ENCODE data around the gene ARRDC5.
"Not testable (repeated sequence)": the region's sequence is repeated elsewhere in the genome, so short reads cannot be mapped to it uniquely, and the experiment has no call there.

Gene ARRDC5

DNA sequence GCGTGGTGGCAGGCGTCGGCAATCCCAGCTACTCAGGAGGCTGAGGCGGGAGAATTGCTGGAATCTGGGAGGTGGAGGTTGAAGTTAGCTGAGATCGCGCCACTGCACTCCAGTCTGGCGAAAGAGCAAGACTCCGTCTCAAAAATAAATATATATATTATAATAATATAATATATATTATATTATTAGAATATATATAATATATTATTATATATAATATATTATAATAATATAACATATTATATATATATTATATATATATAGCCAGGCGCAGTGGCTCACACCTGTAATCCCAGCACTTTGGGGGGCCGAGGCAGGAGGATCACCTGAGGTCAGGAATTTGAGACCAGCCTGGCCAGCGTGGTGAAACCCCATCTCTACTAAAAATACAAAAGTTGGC lies 9.7 kb downstream of the ARRDC5 start:
- not testable (repeated sequence) for H3K27me3 ChIP-seq (ENCODE audit: control insufficient read depth in 2 of 2, insufficient read depth in 2 of 2, low read length in 2 of 2); H3K4me3 ChIP-seq (ENCODE audit: low read length in 2 of 2); H3K36me3 ChIP-seq (ENCODE audit: control insufficient read depth in 2 of 2, insufficient read depth in 2 of 2, low read length in 2 of 2); H3K9ac ChIP-seq (ENCODE audit: low read depth in 1 of 2, low read length in 2 of 2); H3K4me1 ChIP-seq (ENCODE audit: control insufficient read depth in 2 of 2, insufficient read depth in 2 of 2, low read length in 2 of 2); H3K9me3 ChIP-seq (ENCODE audit: control insufficient read depth in 2 of 2, low read length in 2 of 2); H3K27ac ChIP-seq (ENCODE audit: low read depth in 2 of 2, low read length in 2 of 2)

DNA sequence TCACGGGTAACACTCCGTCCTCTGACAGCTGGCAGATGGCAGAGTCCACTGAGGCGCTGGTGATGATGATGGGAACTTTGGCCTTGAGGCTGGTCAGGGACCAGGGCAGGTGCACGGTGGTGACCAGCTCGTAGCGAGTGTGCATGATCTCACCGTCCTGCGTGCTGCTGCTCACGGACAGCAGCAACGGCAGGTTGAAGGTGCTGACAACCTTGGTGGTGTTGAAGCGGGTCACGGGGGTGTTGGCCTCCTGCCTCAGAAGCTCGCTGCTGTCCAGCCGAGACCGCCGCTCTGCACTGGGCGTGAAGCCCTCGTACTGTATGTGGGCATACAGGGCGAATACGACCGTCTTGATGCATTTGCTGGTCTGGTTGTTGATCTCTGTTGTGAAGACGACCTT lies 11.6 kb downstream of the ARRDC5 start:
- Histone ChIP-seq H3K4me1 (ENCODE audit: control insufficient read depth in 2 of 2, insufficient read depth in 2 of 2, low read length in 2 of 2) (no peaks in the 10 kb centered on the region), H3K27ac (ENCODE audit: low read depth in 2 of 2, low read length in 2 of 2) (no peak overlapping the region), H3K27me3 (ENCODE audit: control insufficient read depth in 2 of 2, insufficient read depth in 2 of 2, low read length in 2 of 2) (no peaks in the 10 kb centered on the region), H3K4me3 (ENCODE audit: low read length in 2 of 2) (no peak overlapping the region), H3K9me3 (ENCODE audit: control insufficient read depth in 2 of 2, low read length in 2 of 2) (no peaks in the 10 kb centered on the region), H3K36me3 (ENCODE audit: control insufficient read depth in 2 of 2, insufficient read depth in 2 of 2, low read length in 2 of 2) (no peaks in the 10 kb centered on the region), H3K9ac (ENCODE audit: low read depth in 1 of 2, low read length in 2 of 2) (no peak overlapping the region)

DNA sequence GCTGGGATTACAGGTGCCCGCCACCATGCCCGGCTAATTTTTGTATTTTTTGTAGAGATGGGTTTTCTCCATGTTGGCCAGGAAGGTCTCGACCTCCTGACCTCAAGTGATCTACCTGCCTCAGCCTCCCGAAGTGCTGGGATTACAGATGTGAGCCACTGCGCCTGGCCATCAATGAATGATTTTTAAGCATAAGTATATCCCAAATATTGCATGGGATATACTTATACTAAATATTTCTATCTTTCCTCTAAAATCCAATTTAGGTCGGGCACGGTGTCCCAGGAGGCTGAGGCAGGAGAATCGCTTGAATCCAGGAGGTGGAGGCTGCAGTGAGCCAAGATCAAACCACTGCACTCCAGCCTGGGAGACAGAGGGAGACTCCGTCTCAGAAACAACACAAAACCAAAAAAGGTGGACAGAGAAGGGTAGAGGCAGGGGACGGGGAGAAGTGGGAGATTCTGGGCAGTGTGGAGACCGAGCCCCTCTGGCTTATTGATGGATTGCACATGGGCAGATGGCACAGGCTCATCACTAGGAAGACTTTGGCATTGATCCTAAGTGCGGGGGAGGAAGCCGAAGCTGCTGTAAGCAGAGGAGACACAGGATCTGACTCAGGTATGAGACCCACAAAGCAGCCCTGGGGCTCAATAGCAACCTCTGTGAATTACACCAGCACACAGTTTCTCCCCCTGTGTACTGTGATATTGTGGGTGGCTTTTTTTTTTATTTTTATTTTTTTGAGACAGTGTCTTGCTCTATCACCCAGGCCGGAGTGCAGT lies 13.5 kb downstream of the ARRDC5 start:
- Histone ChIP-seq H3K9me3 (ENCODE audit: control insufficient read depth in 2 of 2, low read length in 2 of 2) (no peaks in the 10 kb centered on the region), H3K36me3 (ENCODE audit: control insufficient read depth in 2 of 2, insufficient read depth in 2 of 2, low read length in 2 of 2) (no peaks in the 10 kb centered on the region), H3K4me3 (ENCODE audit: low read length in 2 of 2) (no peak overlapping the region), H3K27me3 (ENCODE audit: control insufficient read depth in 2 of 2, insufficient read depth in 2 of 2, low read length in 2 of 2) (no peaks in the 10 kb centered on the region), H3K4me1 (ENCODE audit: control insufficient read depth in 2 of 2, insufficient read depth in 2 of 2, low read length in 2 of 2) (no peaks in the 10 kb centered on the region), H3K9ac (ENCODE audit: low read depth in 1 of 2, low read length in 2 of 2) (no peak overlapping the region), H3K27ac (ENCODE audit: low read depth in 2 of 2, low read length in 2 of 2) (no peak overlapping the region)

DNA sequence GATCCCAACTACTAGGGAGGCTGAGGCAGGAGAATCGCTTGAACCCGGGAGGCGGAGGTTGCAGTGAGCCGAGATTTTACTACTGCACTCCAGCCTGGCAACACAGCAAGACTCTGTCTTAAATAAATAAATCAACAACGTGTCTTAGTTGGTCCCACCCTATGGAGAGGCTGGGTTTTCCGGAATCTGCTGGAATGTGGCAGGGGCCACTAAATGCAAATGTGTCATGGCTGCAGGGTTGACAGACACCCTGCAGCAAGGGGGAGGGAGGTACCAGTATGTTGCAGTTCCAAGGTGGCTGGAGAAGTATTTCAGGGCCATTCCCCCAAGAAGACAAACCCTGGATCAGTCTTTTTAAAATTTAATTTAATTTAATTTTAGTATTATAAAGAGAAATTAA lies 14.9 kb downstream of the ARRDC5 start:
- not testable (repeated sequence) for H3K4me3 ChIP-seq (ENCODE audit: low read length in 2 of 2); H3K36me3 ChIP-seq (ENCODE audit: control insufficient read depth in 2 of 2, insufficient read depth in 2 of 2, low read length in 2 of 2); H3K27ac ChIP-seq (ENCODE audit: low read depth in 2 of 2, low read length in 2 of 2); H3K9ac ChIP-seq (ENCODE audit: low read depth in 1 of 2, low read length in 2 of 2); H3K4me1 ChIP-seq (ENCODE audit: control insufficient read depth in 2 of 2, insufficient read depth in 2 of 2, low read length in 2 of 2); H3K27me3 ChIP-seq (ENCODE audit: control insufficient read depth in 2 of 2, insufficient read depth in 2 of 2, low read length in 2 of 2); H3K9me3 ChIP-seq (ENCODE audit: control insufficient read depth in 2 of 2, low read length in 2 of 2)

DNA sequence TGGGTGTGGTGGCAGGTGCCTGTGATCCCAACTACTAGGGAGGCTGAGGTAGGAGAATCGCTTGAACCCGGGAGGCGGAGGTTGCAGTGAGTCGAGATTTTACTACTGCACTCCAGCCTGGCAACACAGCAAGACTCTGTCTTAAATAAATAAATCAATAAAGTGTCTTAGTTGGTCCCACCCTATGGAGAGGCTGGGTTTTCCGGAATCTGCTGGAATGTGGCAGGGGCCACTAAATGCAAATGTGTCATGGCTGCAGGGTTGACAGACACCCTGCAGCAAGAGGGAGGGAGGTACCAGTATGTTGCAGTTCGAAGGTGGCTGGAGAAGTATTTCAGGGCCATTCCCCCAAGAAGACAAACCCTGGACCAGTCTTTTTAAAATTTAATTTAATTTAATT lies 17.7 kb downstream of the ARRDC5 start:
- H3K36me3 ChIP-seq (ENCODE audit: control insufficient read depth in 2 of 2, insufficient read depth in 2 of 2, low read length in 2 of 2); H3K9ac ChIP-seq (ENCODE audit: low read depth in 1 of 2, low read length in 2 of 2); H3K27me3 ChIP-seq (ENCODE audit: control insufficient read depth in 2 of 2, insufficient read depth in 2 of 2, low read length in 2 of 2); H3K4me1 ChIP-seq (ENCODE audit: control insufficient read depth in 2 of 2, insufficient read depth in 2 of 2, low read length in 2 of 2); H3K9me3 ChIP-seq (ENCODE audit: control insufficient read depth in 2 of 2, low read length in 2 of 2); H3K27ac ChIP-seq (ENCODE audit: low read depth in 2 of 2, low read length in 2 of 2); H3K4me3 ChIP-seq (ENCODE audit: low read length in 2 of 2): not testable (repeated sequence)

DNA sequence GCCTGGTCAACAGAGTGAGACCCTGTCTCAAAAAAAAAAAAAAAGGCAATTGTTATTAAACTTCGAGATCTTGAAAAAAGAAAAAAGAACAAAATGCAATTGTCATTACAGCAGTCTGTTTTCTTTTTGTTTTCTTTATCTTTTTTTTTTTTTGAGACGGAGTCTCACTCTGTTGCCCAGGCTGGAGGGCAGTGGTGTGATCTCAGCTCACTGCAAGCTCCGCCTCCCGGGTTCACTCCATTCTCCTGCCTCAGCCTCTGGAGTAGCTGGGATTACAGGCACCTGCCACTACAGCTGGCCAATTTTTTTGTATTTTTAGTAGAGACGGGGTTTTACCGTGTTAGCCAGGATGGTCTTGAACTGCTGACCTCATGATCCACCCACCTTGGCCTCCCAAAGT lies 19.8 kb downstream of the ARRDC5 start:
- not testable (repeated sequence) for H3K27me3 ChIP-seq (ENCODE audit: control insufficient read depth in 2 of 2, insufficient read depth in 2 of 2, low read length in 2 of 2); H3K36me3 ChIP-seq (ENCODE audit: control insufficient read depth in 2 of 2, insufficient read depth in 2 of 2, low read length in 2 of 2); H3K4me3 ChIP-seq (ENCODE audit: low read length in 2 of 2); H3K9me3 ChIP-seq (ENCODE audit: control insufficient read depth in 2 of 2, low read length in 2 of 2); H3K27ac ChIP-seq (ENCODE audit: low read depth in 2 of 2, low read length in 2 of 2); H3K4me1 ChIP-seq (ENCODE audit: control insufficient read depth in 2 of 2, insufficient read depth in 2 of 2, low read length in 2 of 2); H3K9ac ChIP-seq (ENCODE audit: low read depth in 1 of 2, low read length in 2 of 2)

DNA sequence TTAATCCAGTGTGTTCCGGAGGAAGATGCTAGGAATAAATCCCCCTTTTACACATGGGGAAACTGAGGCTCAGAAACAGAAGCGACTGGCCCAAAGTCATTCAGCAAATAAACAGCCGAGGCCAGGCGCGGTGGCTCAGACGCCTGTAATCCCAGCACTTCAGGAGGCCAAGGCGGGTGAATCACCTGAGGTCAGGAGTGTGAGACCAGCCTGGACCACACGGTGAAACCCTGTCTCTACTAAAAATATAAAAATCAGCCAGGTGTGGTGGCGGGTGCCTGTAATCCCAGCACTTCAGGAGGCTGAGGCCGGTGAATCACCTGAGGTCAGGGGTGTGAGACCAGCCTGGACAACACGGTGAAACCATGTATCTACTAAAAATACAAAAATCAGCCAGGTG lies 23.7 kb downstream of the ARRDC5 start:
- Histone ChIP-seq H3K36me3 (ENCODE audit: control insufficient read depth in 2 of 2, insufficient read depth in 2 of 2, low read length in 2 of 2) (no peaks in the 10 kb centered on the region), H3K9me3 (ENCODE audit: control insufficient read depth in 2 of 2, low read length in 2 of 2) (no peaks in the 10 kb centered on the region), H3K4me1 (ENCODE audit: control insufficient read depth in 2 of 2, insufficient read depth in 2 of 2, low read length in 2 of 2) (no peaks in the 10 kb centered on the region), H3K27me3 (ENCODE audit: control insufficient read depth in 2 of 2, insufficient read depth in 2 of 2, low read length in 2 of 2) (no peaks in the 10 kb centered on the region), H3K27ac (ENCODE audit: low read depth in 2 of 2, low read length in 2 of 2) (no peak overlapping the region), H3K9ac (ENCODE audit: low read depth in 1 of 2, low read length in 2 of 2) (no peak overlapping the region), H3K4me3 (ENCODE audit: low read length in 2 of 2) (no peak overlapping the region)

DNA sequence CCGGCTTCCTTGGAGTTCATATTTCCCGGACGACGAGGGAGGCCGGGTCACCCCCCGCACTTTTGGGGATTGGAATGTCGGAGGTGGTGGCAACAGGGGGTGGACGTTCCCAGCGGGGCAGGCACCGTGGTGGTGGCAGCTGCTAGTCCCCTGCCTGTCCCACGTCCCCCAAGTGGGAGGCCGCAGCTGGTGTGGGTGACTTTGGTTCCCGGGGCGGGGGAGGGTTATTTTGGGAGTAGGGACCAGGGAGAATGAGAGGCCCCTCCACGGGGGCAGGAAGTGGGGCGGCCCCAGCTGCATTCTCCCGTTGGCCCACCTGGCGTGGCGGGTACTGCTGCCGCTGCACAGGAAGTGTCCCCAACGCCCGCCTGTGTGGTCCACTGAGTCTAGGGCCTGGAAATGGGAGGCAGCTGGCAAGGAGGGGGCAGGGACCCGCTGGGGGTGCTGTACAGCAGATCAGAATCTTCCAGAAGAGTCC lies 24.2 kb downstream of the ARRDC5 start:
- H3K9me3 ChIP-seq (ENCODE audit: control insufficient read depth in 2 of 2, low read length in 2 of 2) = no peaks in the 10 kb centered on the region
- no peaks in the 10 kb centered on the region for H3K27me3 ChIP-seq (ENCODE audit: control insufficient read depth in 2 of 2, insufficient read depth in 2 of 2, low read length in 2 of 2)
- no peaks in the 10 kb centered on the region for H3K36me3 ChIP-seq (ENCODE audit: control insufficient read depth in 2 of 2, insufficient read depth in 2 of 2, low read length in 2 of 2)
- no peak overlapping the region for H3K4me3 ChIP-seq (ENCODE audit: low read length in 2 of 2)
- H3K9ac ChIP-seq (ENCODE audit: low read depth in 1 of 2, low read length in 2 of 2) = no peak overlapping the region
- no peak overlapping the region for H3K27ac ChIP-seq (ENCODE audit: low read depth in 2 of 2, low read length in 2 of 2)
- no peaks in the 10 kb centered on the region for H3K4me1 ChIP-seq (ENCODE audit: control insufficient read depth in 2 of 2, insufficient read depth in 2 of 2, low read length in 2 of 2)

DNA sequence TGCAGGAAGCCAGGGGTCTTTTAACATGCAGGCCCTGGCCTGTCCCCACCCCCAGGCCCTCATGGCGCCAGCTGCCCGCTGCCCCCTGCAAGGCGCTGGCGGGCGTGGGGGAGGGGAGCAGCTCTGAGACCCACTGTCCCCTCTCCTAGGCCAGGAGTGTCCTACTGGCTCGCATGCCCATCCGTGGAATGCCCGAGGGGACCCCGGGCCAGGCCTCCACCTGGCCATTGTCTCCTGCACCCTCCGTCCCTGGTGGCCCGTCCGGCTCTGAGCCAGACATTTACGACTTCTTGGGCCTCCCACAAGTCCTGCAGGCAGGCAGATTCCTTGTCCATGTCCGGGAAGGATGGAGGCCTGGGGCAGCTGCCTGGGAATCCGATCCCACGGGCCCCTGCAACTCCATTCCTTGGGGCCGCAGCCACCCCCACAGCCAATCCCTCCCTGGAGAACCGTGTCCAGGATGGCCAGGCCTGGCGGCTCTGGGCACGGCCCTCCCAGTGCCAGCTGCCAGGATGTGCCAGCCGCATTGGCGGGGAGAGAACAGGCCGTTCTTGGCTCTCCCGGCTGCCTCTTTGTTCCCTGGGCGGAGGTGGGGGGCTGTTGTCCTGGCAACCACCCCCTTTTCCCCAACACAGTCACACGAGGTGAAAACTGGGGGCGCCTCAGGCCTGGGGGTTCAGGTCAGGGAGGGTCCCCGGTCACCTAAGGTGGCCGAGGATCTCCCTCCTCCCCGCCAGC lies 24.8 kb downstream of the ARRDC5 start:
- H3K4me1 ChIP-seq (ENCODE audit: control insufficient read depth in 2 of 2, insufficient read depth in 2 of 2, low read length in 2 of 2) = no peaks in the 10 kb centered on the region
- H3K9ac ChIP-seq (ENCODE audit: low read depth in 1 of 2, low read length in 2 of 2) = no peak overlapping the region
- no peaks in the 10 kb centered on the region for H3K36me3 ChIP-seq (ENCODE audit: control insufficient read depth in 2 of 2, insufficient read depth in 2 of 2, low read length in 2 of 2)
- no peak overlapping the region for H3K27ac ChIP-seq (ENCODE audit: low read depth in 2 of 2, low read length in 2 of 2)
- no peaks in the 10 kb centered on the region for H3K27me3 ChIP-seq (ENCODE audit: control insufficient read depth in 2 of 2, insufficient read depth in 2 of 2, low read length in 2 of 2)
- H3K9me3 ChIP-seq (ENCODE audit: control insufficient read depth in 2 of 2, low read length in 2 of 2) = no peaks in the 10 kb centered on the region
- no peak overlapping the region for H3K4me3 ChIP-seq (ENCODE audit: low read length in 2 of 2)

DNA sequence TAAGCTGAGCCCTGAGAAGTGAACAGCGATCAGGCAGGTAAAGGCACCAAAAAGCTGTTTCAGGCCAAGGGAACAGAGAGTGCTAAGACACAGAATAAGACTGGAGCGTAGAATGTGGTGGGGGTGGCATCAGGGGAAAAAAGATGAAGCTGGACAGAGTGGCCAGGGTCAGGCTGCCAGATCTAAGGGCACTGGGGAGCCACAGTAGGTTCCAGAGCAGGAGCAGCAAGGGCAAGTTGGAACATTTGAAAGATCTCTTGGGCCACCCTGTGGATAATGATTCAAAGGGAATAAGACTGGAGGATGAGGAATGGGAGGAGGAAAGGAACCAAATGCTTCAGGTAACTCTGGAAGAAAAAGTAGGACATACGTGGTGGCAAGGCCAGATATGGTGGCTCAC lies 28.8 kb downstream of the ARRDC5 start:
- H3K4me3 ChIP-seq (ENCODE audit: low read length in 2 of 2) = no peak overlapping the region
- H3K27me3 ChIP-seq (ENCODE audit: control insufficient read depth in 2 of 2, insufficient read depth in 2 of 2, low read length in 2 of 2) = no peaks in the 10 kb centered on the region
- H3K36me3 ChIP-seq (ENCODE audit: control insufficient read depth in 2 of 2, insufficient read depth in 2 of 2, low read length in 2 of 2) = no peaks in the 10 kb centered on the region
- no peak overlapping the region for H3K9ac ChIP-seq (ENCODE audit: low read depth in 1 of 2, low read length in 2 of 2)
- H3K27ac ChIP-seq (ENCODE audit: low read depth in 2 of 2, low read length in 2 of 2) = no peak overlapping the region
- H3K9me3 ChIP-seq (ENCODE audit: control insufficient read depth in 2 of 2, low read length in 2 of 2) = no peaks in the 10 kb centered on the region
- H3K4me1 ChIP-seq (ENCODE audit: control insufficient read depth in 2 of 2, insufficient read depth in 2 of 2, low read length in 2 of 2) = peaks cover 2 to 3% of the 10 kb centered on the region in 2 donors
